Mesenchymal stem cell (in vitro differentiated cells and primary cell): ENCODE data around the gene RBM23.

Source experiments
- DNase-seq: peaks from one replicate; pipeline ENCODE4 v3.0.0-alpha.2; 2013
- H2AFZ ChIP-seq: one replicate; pipeline ENCODE4 v1.6.1; 2013; ENCODE audit warnings: low read depth, mild to moderate bottlenecking, control low read depth, inconsistent platforms, low read length, moderate library complexity
- H2AK5ac ChIP-seq: 2 replicates; pipeline ENCODE4 v1.6.1; 2013; ENCODE audit warnings: low read length, moderate library complexity, mild to moderate bottlenecking, inconsistent platforms; ENCODE audit not compliant: severe bottlenecking
- H2BK120ac ChIP-seq: one replicate; pipeline ENCODE4 v1.6.1; 2013; ENCODE audit warnings: low read depth, mild to moderate bottlenecking, inconsistent platforms, low read length, moderate library complexity
- H2BK12ac ChIP-seq, 2 experiments: one replicate each; pipeline ENCODE4 v1.6.1; 2013; ENCODE audit warnings: inconsistent platforms in 2 of 2, low read length in 2 of 2, mild to moderate bottlenecking in 2 of 2, moderate library complexity in 2 of 2, control low read depth in 1 of 2
- H2BK15ac ChIP-seq: one replicate; pipeline ENCODE4 v1.6.1; 2013; ENCODE audit warnings: mild to moderate bottlenecking, low read depth, inconsistent platforms; ENCODE audit not compliant: poor library complexity, severe bottlenecking
- H2BK5ac ChIP-seq: 2 replicates; pipeline ENCODE4 v1.6.1; 2013; ENCODE audit warnings: low read depth, mild to moderate bottlenecking, low read length, control low read depth, inconsistent platforms; ENCODE audit not compliant: poor library complexity, severe bottlenecking
- H3K14ac ChIP-seq, 2 experiments: one replicate each; pipeline ENCODE4 v1.6.1; 2013; ENCODE audit warnings: inconsistent platforms in 2 of 2, low read length in 2 of 2, control low read depth in 1 of 2, mild to moderate bottlenecking in 1 of 2, moderate library complexity in 1 of 2
- H3K18ac ChIP-seq, 2 experiments: one replicate each; pipeline ENCODE4 v1.6.1; 2013; ENCODE audit warnings: inconsistent platforms in 2 of 2, low read length in 2 of 2, control low read depth in 1 of 2, low read depth in 1 of 2, mild to moderate bottlenecking in 1 of 2
- H3K23ac ChIP-seq, 2 experiments: one replicate each; pipeline ENCODE4 v1.6.1; 2013; ENCODE audit warnings: inconsistent platforms in 2 of 2, low read length in 2 of 2, mild to moderate bottlenecking in 2 of 2, moderate library complexity in 2 of 2, control low read depth in 1 of 2
- H3K27ac ChIP-seq: 2 replicates; pipeline ENCODE4 v1.5.1; 2013; ENCODE audit warnings: mild to moderate bottlenecking, moderate library complexity, low read length, control low read depth, inconsistent platforms; ENCODE audit not compliant: poor library complexity, severe bottlenecking
- H3K27me3 ChIP-seq, 2 experiments: 2 replicates each; pipeline versions ENCODE4 v1.6.1 to v1.7.0; 2013; ENCODE audit warnings: low read length in 2 of 2, mild to moderate bottlenecking in 2 of 2, moderate library complexity in 2 of 2, control low read depth in 1 of 2, inconsistent platforms in 1 of 2; ENCODE audit not compliant: control insufficient read depth in 1 of 2, insufficient read depth in 1 of 2
- H3K36me3 ChIP-seq, 2 experiments: 2 replicates each; pipeline versions ENCODE4 v1.6.1 to v1.7.0; 2013; ENCODE audit warnings: low read length in 2 of 2, control low read depth in 1 of 2, inconsistent platforms in 1 of 2, low read depth in 1 of 2, mild to moderate bottlenecking in 1 of 2; ENCODE audit not compliant: insufficient read depth in 2 of 2, control insufficient read depth in 1 of 2
- H3K4ac ChIP-seq, 2 experiments: one replicate each; pipeline ENCODE4 v1.6.1; 2013; ENCODE audit warnings: inconsistent platforms in 2 of 2, low read length in 2 of 2, mild to moderate bottlenecking in 2 of 2, moderate library complexity in 2 of 2, control low read depth in 1 of 2, low read depth in 1 of 2
- H3K4me1 ChIP-seq: 2 replicates; pipeline ENCODE4 v1.6.1; 2013; ENCODE audit warnings: low read depth, low read length, control low read depth; ENCODE audit not compliant: control insufficient read depth, insufficient read depth
- H3K4me2 ChIP-seq: 2 replicates; pipeline ENCODE4 v1.6.1; 2013; ENCODE audit warnings: low read length, mild to moderate bottlenecking, inconsistent platforms; ENCODE audit not compliant: poor library complexity, severe bottlenecking
- H3K4me3 ChIP-seq, 2 experiments: 2 replicates each; pipeline versions ENCODE4 v1.5.1 to v1.7.0; 2013; ENCODE audit warnings: low read length in 2 of 2, mild to moderate bottlenecking in 2 of 2, control low read depth in 1 of 2, low read depth in 1 of 2; ENCODE audit not compliant: insufficient read depth in 1 of 2
- H3K79me1 ChIP-seq: replicated peaks from 2 replicates; pipeline ENCODE4 v1.6.1; 2013; ENCODE audit warnings: mild to moderate bottlenecking, control low read depth, low read length, inconsistent platforms; ENCODE audit not compliant: poor library complexity, severe bottlenecking
- H3K9ac ChIP-seq: 2 replicates; pipeline ENCODE4 v1.7.0; 2013; ENCODE audit warnings: mild to moderate bottlenecking, low read length, moderate library complexity
- H3K9me3 ChIP-seq: 2 replicates; pipeline ENCODE4 v1.7.0; 2013; ENCODE audit warnings: mild to moderate bottlenecking, low read length; ENCODE audit not compliant: control insufficient read depth
- H4K8ac ChIP-seq: one replicate; pipeline ENCODE4 v1.6.1; 2013; ENCODE audit warnings: inconsistent platforms, mild to moderate bottlenecking, low read length, moderate library complexity
- H4K91ac ChIP-seq: one replicate; pipeline ENCODE4 v1.6.1; 2013; ENCODE audit warnings: mild to moderate bottlenecking, low read length, inconsistent platforms
- WGBS: methylation state at CpG from one replicate; pipeline ENCODE4 v1.1.7; 2013; ENCODE audit warnings: mixed read lengths; 5-methylcytosine and 5-hydroxymethylcytosine counted together

Gene RBM23

DNA sequence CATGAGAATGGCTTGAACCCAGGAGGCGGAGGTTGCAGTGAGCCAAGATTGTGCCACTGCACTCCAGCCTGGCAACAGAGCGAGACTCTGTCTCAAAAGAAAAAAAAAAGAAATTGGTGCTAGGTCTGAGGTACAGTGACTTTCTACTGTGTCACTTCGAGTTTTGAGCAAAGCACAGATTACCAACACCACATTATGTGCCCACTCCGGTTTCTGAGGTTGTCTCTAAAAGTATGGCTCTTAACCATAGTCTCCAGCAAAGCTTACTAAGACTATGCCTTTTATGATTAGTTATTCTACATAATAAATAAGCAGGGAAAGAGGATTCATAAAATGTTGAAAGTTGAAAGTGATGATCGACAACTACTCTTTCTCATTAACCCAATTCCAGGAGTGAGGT, 8.0 kb downstream of the RBM23 start:
- Histone ChIP-seq H3K36me3 (peaks cover 36 to 50% of the 10 kb centered on the region in 2 experiments), H4K91ac (no peak overlapping the region), H3K9ac (no peak overlapping the region), H3K27me3 (no peaks in the 10 kb centered on the region), H3K4ac (no peak overlapping the region), H3K4me1 (no peaks in the 10 kb centered on the region), H3K9me3 (no peaks in the 10 kb centered on the region), H2BK5ac (no peak overlapping the region), H2AFZ (no peak overlapping the region), H2BK120ac (no peak overlapping the region), H3K4me3 (no peak overlapping the region), H3K79me1 (peaks cover 11% of the 10 kb centered on the region), H2BK15ac (no peak overlapping the region), H2BK12ac (no peak overlapping the region), H3K4me2 (no peak overlapping the region), H2AK5ac (no peak overlapping the region), H4K8ac (no peak overlapping the region), H3K23ac (no peak overlapping the region), H3K14ac (no peak overlapping the region), H3K18ac (no peak overlapping the region), H3K27ac (no peak overlapping the region)
- DNase-seq, result no peak
- WGBS, result 100% methylated on average over 4 of the region's 5 CpGs

DNA sequence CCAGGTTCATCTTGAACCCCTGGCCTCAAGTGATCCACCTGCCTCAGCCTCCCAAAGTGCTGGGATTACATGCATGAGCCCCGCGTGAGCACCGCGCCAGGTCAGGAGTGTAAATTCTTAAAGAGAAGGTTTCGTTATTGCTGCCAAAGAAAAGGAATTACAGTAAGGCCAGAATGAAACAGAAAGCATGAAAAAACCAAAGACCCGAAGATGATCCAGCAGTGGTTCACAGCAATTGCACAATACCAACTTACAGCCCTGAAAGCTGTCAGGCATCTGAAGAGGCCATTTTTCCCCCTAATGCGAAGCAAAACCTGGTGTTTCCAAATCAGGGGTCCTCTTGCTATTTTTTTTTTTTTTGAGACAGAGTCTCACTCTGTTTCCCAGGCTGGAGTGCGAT, 10.3 kb downstream of the RBM23 start:
- Histone ChIP-seq H3K4ac (no peak overlapping the region), H2BK15ac (no peak overlapping the region), H4K91ac (no peak overlapping the region), H2AFZ (no peak overlapping the region), H3K9me3 (no peaks in the 10 kb centered on the region), H3K23ac (no peak overlapping the region), H3K4me1 (no peaks in the 10 kb centered on the region), H3K79me1 (peaks cover 12% of the 10 kb centered on the region), H3K27me3 (no peaks in the 10 kb centered on the region), H2BK5ac (no peak overlapping the region), H4K8ac (no peak overlapping the region), H3K27ac (no peak overlapping the region), H3K14ac (no peak overlapping the region), H3K9ac (peak overlapping the region; percentile 27), H2BK12ac (no peak overlapping the region), H2BK120ac (no peak overlapping the region), H2AK5ac (no peak overlapping the region), H3K4me3 (no peak overlapping the region), H3K18ac (no peak overlapping the region), H3K4me2 (no peak overlapping the region), H3K36me3 (peaks cover 49 to 68% of the 10 kb centered on the region in 2 experiments)
- 98% methylated on average over 8 of the region's 8 CpGs for WGBS
- DNase-seq, result peak; percentile 52

- H3K4me2 ChIP-seq, result no peak overlapping the region
- H4K8ac ChIP-seq, result no peak overlapping the region
- no peak overlapping the region for H2BK15ac ChIP-seq
- H2AK5ac ChIP-seq, result no peak overlapping the region
- no peak for DNase-seq
- no peak overlapping the region for H2BK12ac ChIP-seq
- H3K36me3 ChIP-seq, result peaks cover 58 to 78% of the 10 kb centered on the region in 2 experiments
- no peak overlapping the region for H3K18ac ChIP-seq
- H2AFZ ChIP-seq, result no peak overlapping the region
- no peak overlapping the region for H4K91ac ChIP-seq
- no peak overlapping the region for H3K9ac ChIP-seq
- H3K4me1 ChIP-seq, result no peaks in the 10 kb centered on the region
- no peak overlapping the region for H3K14ac ChIP-seq
- H3K23ac ChIP-seq, result no peak overlapping the region
- no peak overlapping the region for H2BK120ac ChIP-seq
- H3K9me3 ChIP-seq, result no peaks in the 10 kb centered on the region
- WGBS, result no CpG with 5 or more reads among the region's 3 CpGs
- no peak overlapping the region for H2BK5ac ChIP-seq
- peaks cover 17% of the 10 kb centered on the region for H3K79me1 ChIP-seq
- H3K27me3 ChIP-seq, result no peaks in the 10 kb centered on the region
- no peak overlapping the region for H3K27ac ChIP-seq
- H3K4ac ChIP-seq, result no peak overlapping the region
- H3K4me3 ChIP-seq, result no peak overlapping the region
Observed at GRCh38 chr14:22907429-22907828, 11.5 kb downstream of the RBM23 start.

GRCh38 chr14:22906073-22906472, 12.9 kb downstream of the RBM23 start:
- no peak overlapping the region for H3K4me3 ChIP-seq
- no peak overlapping the region for H3K23ac ChIP-seq
- peaks cover 15% of the 10 kb centered on the region for H3K79me1 ChIP-seq
- no peak overlapping the region for H2BK15ac ChIP-seq
- H3K4me1 ChIP-seq, result no peaks in the 10 kb centered on the region
- H3K9ac ChIP-seq, result no peak overlapping the region
- no peak overlapping the region for H2BK120ac ChIP-seq
- 98% methylated on average over 20 of the region's 20 CpGs for WGBS
- no peaks in the 10 kb centered on the region for H3K27me3 ChIP-seq
- H3K18ac ChIP-seq, result no peak overlapping the region
- no peak overlapping the region for H3K14ac ChIP-seq
- no peak overlapping the region for H3K27ac ChIP-seq
- no peak overlapping the region for H4K91ac ChIP-seq
- H3K9me3 ChIP-seq, result no peaks in the 10 kb centered on the region
- no peak overlapping the region for H2AK5ac ChIP-seq
- H4K8ac ChIP-seq, result no peak overlapping the region
- no peak overlapping the region for H3K4ac ChIP-seq
- H2AFZ ChIP-seq, result no peak overlapping the region
- no peak for DNase-seq
- no peak overlapping the region for H2BK12ac ChIP-seq
- no peak overlapping the region for H2BK5ac ChIP-seq
- H3K36me3 ChIP-seq, result peaks cover 70 to 84% of the 10 kb centered on the region in 2 experiments
- no peak overlapping the region for H3K4me2 ChIP-seq
